Neural cell (in vitro differentiated cells): ENCODE data around the gene DNAH17. TPM values are rescaled to one million over a fixed set of nuclear protein-coding genes. Genes with fewer than 3 reads are reported as not detected.

Experiments used
- H2AFZ ChIP-seq: fragments of 200-600, 300-800 bp; sonication (generic), shearing (Covaris generic); 2 replicates; pipeline ENCODE4 v1.6.0; 2014; ENCODE audit warnings: low read depth, mild to moderate bottlenecking, antibody characterized with exemption, low read length, moderate library complexity
- H3F3A ChIP-seq: fragments of 200-600 bp; shearing (Covaris generic); 2 replicates; pipeline ENCODE4 v1.6.1; 2016; ENCODE audit warnings: mild to moderate bottlenecking, moderate library complexity, mixed read lengths, antibody characterized with exemption, low read length; ENCODE audit not compliant: insufficient read depth, poor library complexity, severe bottlenecking
- H3K27ac ChIP-seq: fragments of 200-600, 300-800 bp; sonication (generic), shearing (Covaris generic); 2 replicates; pipeline ENCODE4 v1.5.1; 2014; ENCODE audit warnings: mild to moderate bottlenecking, low read length, moderate library complexity
- H3K27me3 ChIP-seq: fragments of 300-800, 200-600 bp; sonication (generic), shearing (Covaris generic); 2 replicates; pipeline ENCODE4 v1.6.0; 2014; ENCODE audit warnings: mild to moderate bottlenecking, low read depth, low read length, moderate library complexity; ENCODE audit not compliant: insufficient read depth
- H3K36me3 ChIP-seq: fragments of 300-800, 200-600 bp; sonication (generic), shearing (Covaris generic); 2 replicates; pipeline ENCODE4 v1.5.1; 2014; ENCODE audit warnings: mild to moderate bottlenecking, antibody characterized with exemption, low read length, moderate library complexity; ENCODE audit not compliant: insufficient read depth
- H3K4me2 ChIP-seq: fragments of 300-800, 200-600 bp; sonication (generic), shearing (Covaris generic); 2 replicates; pipeline ENCODE4 v1.6.0; 2014; ENCODE audit warnings: mild to moderate bottlenecking, low read length
- H3K4me3 ChIP-seq: fragments of 300-800, 200-600 bp; sonication (generic), shearing (Covaris generic); 2 replicates; pipeline ENCODE4 v1.5.1; 2014; ENCODE audit warnings: mild to moderate bottlenecking, low read length, moderate library complexity
- H3K79me2 ChIP-seq: fragments of 200-600 bp; shearing (Covaris generic); replicated peaks from 2 replicates; pipeline ENCODE4 v1.6.0; 2014; ENCODE audit warnings: mild to moderate bottlenecking, low read length, moderate library complexity; ENCODE audit not compliant: insufficient read depth
- H3K9ac ChIP-seq: fragments of 300-800, 200-600 bp; sonication (generic), shearing (Covaris generic); 2 replicates; pipeline ENCODE4 v1.6.1; 2016; ENCODE audit warnings: mild to moderate bottlenecking, low read length, mixed read lengths
- H3K9me2 ChIP-seq: fragments of 200-600 bp; shearing (Covaris generic); 2 replicates; pipeline ENCODE4 v1.6.1; 2016; ENCODE audit warnings: mild to moderate bottlenecking, low read length, mixed read lengths; ENCODE audit not compliant: insufficient read depth
- H3K9me3 ChIP-seq: fragments of 200-600, 300-800 bp; sonication (generic), shearing (Covaris generic); 2 replicates; pipeline ENCODE4 v1.6.1; 2016; ENCODE audit warnings: mild to moderate bottlenecking, mixed run types, low read length, moderate library complexity, mixed read lengths
- H4K20me1 ChIP-seq: fragments of 200-600 bp; shearing (Covaris generic); 2 replicates; pipeline ENCODE4 v1.6.1; 2016; ENCODE audit warnings: mild to moderate bottlenecking, mixed run types; ENCODE audit not compliant: insufficient read depth
- EP300 ChIP-seq: fragments of 450-650 bp; conservative IDR thresholded peaks from 2 replicates; pipeline ENCODE4 v1.6.1; 2014; ENCODE audit warnings: antibody characterized with exemption, mild to moderate bottlenecking, moderate library complexity; ENCODE audit not compliant: poor library complexity, severe bottlenecking
- EZH2 ChIP-seq: fragments of 200-600, 300-800 bp; shearing (Covaris generic), sonication (generic); IDR thresholded peaks from 2 replicates; pipeline ENCODE4 v1.6.1; 2014; ENCODE audit warnings: antibody characterized with exemption, low read length, borderline replicate concordance, mild to moderate bottlenecking; ENCODE audit not compliant: insufficient read depth, poor library complexity, severe bottlenecking
- MXI1 ChIP-seq: fragments of 450-650 bp; conservative IDR thresholded peaks from 2 replicates; pipeline ENCODE4 v1.6.1; 2014; ENCODE audit warnings: antibody characterized with exemption, mild to moderate bottlenecking; ENCODE audit not compliant: poor library complexity, severe bottlenecking
- POLR2AphosphoS5 ChIP-seq: IDR thresholded peaks from 2 replicates; pipeline ENCODE4 v1.6.1; 2012
- RAD21 ChIP-seq: fragments of 450-650 bp; conservative IDR thresholded peaks from 2 replicates; pipeline ENCODE4 v1.6.1; 2014; ENCODE audit warnings: antibody characterized with exemption, mild to moderate bottlenecking, moderate library complexity
- REST ChIP-seq: IDR thresholded peaks from 2 replicates; pipeline ENCODE4 v1.6.1; 2012; ENCODE audit warnings: borderline replicate concordance
- SMC3 ChIP-seq: fragments of 450-650 bp; conservative IDR thresholded peaks from 2 replicates; pipeline ENCODE4 v1.6.1; 2014; ENCODE audit warnings: antibody characterized with exemption, mild to moderate bottlenecking, moderate library complexity; ENCODE audit not compliant: poor library complexity
- TAF1 ChIP-seq: IDR thresholded peaks from 2 replicates; pipeline ENCODE4 v1.6.1; 2012; ENCODE audit warnings: low read depth
- polyA plus RNA-seq: library from polyadenylated mRNA; depleted of rRNA; stranded (reverse); fragments of >200 nt; gene quantifications from 2 replicates; pipeline ENCODE4 v1.2.3, GENCODE V29; 2014
- TF ChIP-seq, protein P1 (sequence below): fragments of 450-650 bp; IDR thresholded peaks from 2 replicates; pipeline ENCODE4 v1.5.1; 2014; ENCODE audit warnings: antibody characterized with exemption, mild to moderate bottlenecking, moderate library complexity; ENCODE audit not compliant: poor library complexity, severe bottlenecking

DNAH17 gene
- polyA plus RNA-seq, 1 donor from 2014 or later = not detected

DNA sequence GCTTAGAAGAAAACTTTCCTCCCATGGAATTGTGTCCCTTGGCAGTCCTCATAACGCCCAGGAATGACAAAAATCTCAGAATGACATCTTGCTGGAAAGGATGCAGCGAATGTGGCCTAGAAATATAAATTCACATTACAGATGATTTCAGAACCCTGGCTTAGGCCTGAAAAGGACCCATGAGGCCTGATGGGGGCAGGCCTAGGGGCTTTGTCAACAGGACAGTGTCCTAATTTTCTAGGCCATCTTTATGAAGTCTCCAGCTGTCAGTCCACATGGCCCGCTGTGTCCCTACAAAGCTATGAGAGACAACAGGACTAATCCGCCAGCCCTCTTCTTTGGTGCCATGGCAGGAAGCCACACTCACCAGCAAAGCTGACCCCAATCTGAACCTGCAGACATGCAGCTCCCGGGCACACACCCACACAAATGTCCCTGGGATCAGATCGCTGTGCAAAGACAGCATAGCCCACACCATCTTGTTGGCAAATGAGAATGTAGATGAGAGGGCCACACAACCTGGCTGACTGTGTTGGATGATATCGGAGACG lies 40.4 kb upstream of the DNAH17 start:
- TF ChIP-seq, protein P1, sequence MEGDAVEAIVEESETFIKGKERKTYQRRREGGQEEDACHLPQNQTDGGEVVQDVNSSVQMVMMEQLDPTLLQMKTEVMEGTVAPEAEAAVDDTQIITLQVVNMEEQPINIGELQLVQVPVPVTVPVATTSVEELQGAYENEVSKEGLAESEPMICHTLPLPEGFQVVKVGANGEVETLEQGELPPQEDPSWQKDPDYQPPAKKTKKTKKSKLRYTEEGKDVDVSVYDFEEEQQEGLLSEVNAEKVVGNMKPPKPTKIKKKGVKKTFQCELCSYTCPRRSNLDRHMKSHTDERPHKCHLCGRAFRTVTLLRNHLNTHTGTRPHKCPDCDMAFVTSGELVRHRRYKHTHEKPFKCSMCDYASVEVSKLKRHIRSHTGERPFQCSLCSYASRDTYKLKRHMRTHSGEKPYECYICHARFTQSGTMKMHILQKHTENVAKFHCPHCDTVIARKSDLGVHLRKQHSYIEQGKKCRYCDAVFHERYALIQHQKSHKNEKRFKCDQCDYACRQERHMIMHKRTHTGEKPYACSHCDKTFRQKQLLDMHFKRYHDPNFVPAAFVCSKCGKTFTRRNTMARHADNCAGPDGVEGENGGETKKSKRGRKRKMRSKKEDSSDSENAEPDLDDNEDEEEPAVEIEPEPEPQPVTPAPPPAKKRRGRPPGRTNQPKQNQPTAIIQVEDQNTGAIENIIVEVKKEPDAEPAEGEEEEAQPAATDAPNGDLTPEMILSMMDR = no peak
- TF ChIP-seq SMC3 = no peak
- TF ChIP-seq EZH2 = no peak
- TF ChIP-seq RAD21 = no peak
- no peak for TF ChIP-seq MXI1
- no peak for TF ChIP-seq POLR2AphosphoS5
- TF ChIP-seq EP300 = no peak
- no peak for TF ChIP-seq TAF1
- TF ChIP-seq REST = no peak
- Histone ChIP-seq H3K4me2 (no peak overlapping the region), H3K9ac (no peak overlapping the region), H3K9me2 (no peaks in the 10 kb centered on the region), H4K20me1 (no peaks in the 10 kb centered on the region), H3F3A (no peaks in the 10 kb centered on the region), H3K27ac (no peak overlapping the region), H3K79me2 (no peaks in the 10 kb centered on the region), H3K9me3 (no peaks in the 10 kb centered on the region), H3K36me3 (no peaks in the 10 kb centered on the region), H3K27me3 (no peaks in the 10 kb centered on the region), H2AFZ (no peak overlapping the region), H3K4me3 (no peak overlapping the region)

- no peak overlapping the region for H3K27ac ChIP-seq
- H2AFZ ChIP-seq = no peak overlapping the region
- no peak overlapping the region for H3K9ac ChIP-seq
- no peak overlapping the region for H3K4me2 ChIP-seq
- H3K79me2 ChIP-seq = no peaks in the 10 kb centered on the region
- no peaks in the 10 kb centered on the region for H3K36me3 ChIP-seq
- no peaks in the 10 kb centered on the region for H4K20me1 ChIP-seq
- TF ChIP-seq EZH2 = no peak
- TF ChIP-seq MXI1 = no peak
- no peak for TF ChIP-seq REST
- TF ChIP-seq RAD21 = no peak
- TF ChIP-seq SMC3 = no peak
- TF ChIP-seq POLR2AphosphoS5 = no peak
- no peak for TF ChIP-seq EP300
- TF ChIP-seq TAF1 = no peak
- TF ChIP-seq, protein P1 = no peak
- no peaks in the 10 kb centered on the region for H3K9me3 ChIP-seq
- no peaks in the 10 kb centered on the region for H3K9me2 ChIP-seq
- no peak overlapping the region for H3K4me3 ChIP-seq
- H3K27me3 ChIP-seq = no peaks in the 10 kb centered on the region
- H3F3A ChIP-seq = no peaks in the 10 kb centered on the region
These were observed 39.8 kb upstream of the DNAH17 start for GRCh38 chr17:78616946-78617345.
